Mesenchymal stem cell (in vitro differentiated cells and primary cell): ENCODE data around the gene ILF3.

Experiments used
- DNase-seq: peaks from one replicate; pipeline ENCODE4 v3.0.0-alpha.2; 2013
- H2AFZ ChIP-seq: one replicate; pipeline ENCODE4 v1.6.1; 2013; ENCODE audit warnings: low read depth, mild to moderate bottlenecking, control low read depth, inconsistent platforms, low read length, moderate library complexity
- H2AK5ac ChIP-seq: 2 replicates; pipeline ENCODE4 v1.6.1; 2013; ENCODE audit warnings: low read length, moderate library complexity, mild to moderate bottlenecking, inconsistent platforms; ENCODE audit not compliant: severe bottlenecking
- H2BK120ac ChIP-seq: one replicate; pipeline ENCODE4 v1.6.1; 2013; ENCODE audit warnings: low read depth, mild to moderate bottlenecking, inconsistent platforms, low read length, moderate library complexity
- H2BK12ac ChIP-seq, 2 experiments: one replicate each; pipeline ENCODE4 v1.6.1; 2013; ENCODE audit warnings: inconsistent platforms in 2 of 2, low read length in 2 of 2, mild to moderate bottlenecking in 2 of 2, moderate library complexity in 2 of 2, control low read depth in 1 of 2
- H2BK15ac ChIP-seq: one replicate; pipeline ENCODE4 v1.6.1; 2013; ENCODE audit warnings: mild to moderate bottlenecking, low read depth, inconsistent platforms; ENCODE audit not compliant: poor library complexity, severe bottlenecking
- H2BK5ac ChIP-seq: 2 replicates; pipeline ENCODE4 v1.6.1; 2013; ENCODE audit warnings: low read depth, mild to moderate bottlenecking, low read length, control low read depth, inconsistent platforms; ENCODE audit not compliant: poor library complexity, severe bottlenecking
- H3K14ac ChIP-seq, 2 experiments: one replicate each; pipeline ENCODE4 v1.6.1; 2013; ENCODE audit warnings: inconsistent platforms in 2 of 2, low read length in 2 of 2, control low read depth in 1 of 2, mild to moderate bottlenecking in 1 of 2, moderate library complexity in 1 of 2
- H3K18ac ChIP-seq, 2 experiments: one replicate each; pipeline ENCODE4 v1.6.1; 2013; ENCODE audit warnings: inconsistent platforms in 2 of 2, low read length in 2 of 2, control low read depth in 1 of 2, low read depth in 1 of 2, mild to moderate bottlenecking in 1 of 2
- H3K23ac ChIP-seq, 2 experiments: one replicate each; pipeline ENCODE4 v1.6.1; 2013; ENCODE audit warnings: inconsistent platforms in 2 of 2, low read length in 2 of 2, mild to moderate bottlenecking in 2 of 2, moderate library complexity in 2 of 2, control low read depth in 1 of 2
- H3K27ac ChIP-seq: 2 replicates; pipeline ENCODE4 v1.5.1; 2013; ENCODE audit warnings: mild to moderate bottlenecking, moderate library complexity, low read length, control low read depth, inconsistent platforms; ENCODE audit not compliant: poor library complexity, severe bottlenecking
- H3K27me3 ChIP-seq, 2 experiments: 2 replicates each; pipeline versions ENCODE4 v1.6.1 to v1.7.0; 2013; ENCODE audit warnings: low read length in 2 of 2, mild to moderate bottlenecking in 2 of 2, moderate library complexity in 2 of 2, control low read depth in 1 of 2, inconsistent platforms in 1 of 2; ENCODE audit not compliant: control insufficient read depth in 1 of 2, insufficient read depth in 1 of 2
- H3K36me3 ChIP-seq, 2 experiments: 2 replicates each; pipeline versions ENCODE4 v1.6.1 to v1.7.0; 2013; ENCODE audit warnings: low read length in 2 of 2, control low read depth in 1 of 2, inconsistent platforms in 1 of 2, low read depth in 1 of 2, mild to moderate bottlenecking in 1 of 2; ENCODE audit not compliant: insufficient read depth in 2 of 2, control insufficient read depth in 1 of 2
- H3K4ac ChIP-seq, 2 experiments: one replicate each; pipeline ENCODE4 v1.6.1; 2013; ENCODE audit warnings: inconsistent platforms in 2 of 2, low read length in 2 of 2, mild to moderate bottlenecking in 2 of 2, moderate library complexity in 2 of 2, control low read depth in 1 of 2, low read depth in 1 of 2
- H3K4me1 ChIP-seq: 2 replicates; pipeline ENCODE4 v1.6.1; 2013; ENCODE audit warnings: low read depth, low read length, control low read depth; ENCODE audit not compliant: control insufficient read depth, insufficient read depth
- H3K4me2 ChIP-seq: 2 replicates; pipeline ENCODE4 v1.6.1; 2013; ENCODE audit warnings: low read length, mild to moderate bottlenecking, inconsistent platforms; ENCODE audit not compliant: poor library complexity, severe bottlenecking
- H3K4me3 ChIP-seq, 2 experiments: 2 replicates each; pipeline versions ENCODE4 v1.5.1 to v1.7.0; 2013; ENCODE audit warnings: low read length in 2 of 2, mild to moderate bottlenecking in 2 of 2, control low read depth in 1 of 2, low read depth in 1 of 2; ENCODE audit not compliant: insufficient read depth in 1 of 2
- H3K79me1 ChIP-seq: replicated peaks from 2 replicates; pipeline ENCODE4 v1.6.1; 2013; ENCODE audit warnings: mild to moderate bottlenecking, control low read depth, low read length, inconsistent platforms; ENCODE audit not compliant: poor library complexity, severe bottlenecking
- H3K9ac ChIP-seq: 2 replicates; pipeline ENCODE4 v1.7.0; 2013; ENCODE audit warnings: mild to moderate bottlenecking, low read length, moderate library complexity
- H3K9me3 ChIP-seq: 2 replicates; pipeline ENCODE4 v1.7.0; 2013; ENCODE audit warnings: mild to moderate bottlenecking, low read length; ENCODE audit not compliant: control insufficient read depth
- H4K8ac ChIP-seq: one replicate; pipeline ENCODE4 v1.6.1; 2013; ENCODE audit warnings: inconsistent platforms, mild to moderate bottlenecking, low read length, moderate library complexity
- H4K91ac ChIP-seq: one replicate; pipeline ENCODE4 v1.6.1; 2013; ENCODE audit warnings: mild to moderate bottlenecking, low read length, inconsistent platforms
- WGBS: methylation state at CpG from one replicate; pipeline ENCODE4 v1.1.7; 2013; ENCODE audit warnings: mixed read lengths; 5-methylcytosine and 5-hydroxymethylcytosine counted together

Gene ILF3

GRCh38 chr19:10677751-10678150 lies 23.6 kb downstream of the ILF3 start:
- no peak overlapping the region for H2AK5ac ChIP-seq

GRCh38 chr19:10678813-10679212 lies 24.7 kb downstream of the ILF3 start:
- WGBS, result 96% methylated on average over 12 of the region's 12 CpGs
- H3K4ac ChIP-seq, result no peak overlapping the region

More at GRCh38 chr19:10677751-10678150, 23.6 kb downstream of the ILF3 start:
- Histone ChIP-seq H3K4ac (no peak overlapping the region), H2BK12ac (no peak overlapping the region), H3K36me3 (peaks cover 84 to 89% of the 10 kb centered on the region in 2 experiments), H2BK5ac (no peak overlapping the region), H3K4me3 (no peak overlapping the region), H3K79me1 (peaks cover 53% of the 10 kb centered on the region), H3K27me3 (no peaks in the 10 kb centered on the region), H3K23ac (no peak overlapping the region), H3K4me1 (no peaks in the 10 kb centered on the region), H3K9ac (no peak overlapping the region), H3K9me3 (no peaks in the 10 kb centered on the region), H2BK15ac (no peak overlapping the region), H2BK120ac (no peak overlapping the region), H4K8ac (no peak overlapping the region), H4K91ac (no peak overlapping the region), H3K27ac (no peak overlapping the region), H3K14ac (no peak overlapping the region), H3K4me2 (no peak overlapping the region), H2AFZ (no peak overlapping the region), H3K18ac (no peak overlapping the region)
- no peak for DNase-seq
- WGBS, result 94% methylated on average over 13 of the region's 13 CpGs

DNA sequence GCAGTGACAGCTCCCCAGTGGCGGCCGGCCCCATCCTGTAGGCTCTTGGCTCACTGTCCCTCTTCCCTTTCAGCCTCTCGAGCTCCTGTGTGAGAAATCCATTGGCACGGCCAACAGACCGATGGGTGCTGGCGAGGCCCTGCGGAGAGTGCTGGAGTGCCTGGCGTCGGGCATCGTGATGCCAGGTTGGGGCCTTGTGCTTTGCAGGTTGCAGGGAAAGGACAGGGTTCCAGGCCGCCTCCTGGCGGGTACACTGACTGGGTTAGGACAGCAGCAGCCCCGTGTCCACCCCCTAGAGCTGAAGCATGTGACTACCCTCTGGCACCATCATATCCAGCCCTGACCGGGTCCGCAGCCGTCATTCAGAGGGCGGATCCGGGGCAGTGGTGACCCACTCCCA lies 25.6 kb downstream of the ILF3 start:
- peaks cover 56% of the 10 kb centered on the region for H3K79me1 ChIP-seq
- WGBS, result 98% methylated on average over 18 of the region's 18 CpGs

More at GRCh38 chr19:10678813-10679212, 24.7 kb downstream of the ILF3 start:
- H3K79me1 ChIP-seq, result peaks cover 57% of the 10 kb centered on the region
- no peaks in the 10 kb centered on the region for H3K4me1 ChIP-seq
- H4K91ac ChIP-seq, result no peak overlapping the region
- H2AFZ ChIP-seq, result no peak overlapping the region
- peaks cover 87 to 89% of the 10 kb centered on the region in 2 experiments for H3K36me3 ChIP-seq
- H2AK5ac ChIP-seq, result no peak overlapping the region
- H2BK12ac ChIP-seq, result no peak overlapping the region
- no peak overlapping the region for H3K18ac ChIP-seq
- H3K4me3 ChIP-seq, result no peak overlapping the region
- H3K27ac ChIP-seq, result no peak overlapping the region
- H4K8ac ChIP-seq, result no peak overlapping the region
- no peak overlapping the region for H2BK5ac ChIP-seq
- no peak overlapping the region for H3K9ac ChIP-seq
- no peaks in the 10 kb centered on the region for H3K27me3 ChIP-seq
- DNase-seq, result no peak
- no peak overlapping the region for H2BK15ac ChIP-seq
- no peak overlapping the region for H3K23ac ChIP-seq
- H2BK120ac ChIP-seq, result no peak overlapping the region
- no peak overlapping the region for H3K14ac ChIP-seq
- no peak overlapping the region for H3K4me2 ChIP-seq
- H3K9me3 ChIP-seq, result no peaks in the 10 kb centered on the region

GRCh38 chr19:10680545-10681135 lies 26.5 kb downstream of the ILF3 start:
- no peak overlapping the region for H2AK5ac ChIP-seq
- no peak overlapping the region for H3K23ac ChIP-seq
- H3K18ac ChIP-seq, result no peak overlapping the region
- H2BK5ac ChIP-seq, result no peak overlapping the region
- H4K8ac ChIP-seq, result no peak overlapping the region
- H3K9ac ChIP-seq, result no peak overlapping the region
- no peak overlapping the region for H3K4me2 ChIP-seq
- no peak for DNase-seq
- WGBS, result 94% methylated on average over 15 of the region's 15 CpGs
- no peak overlapping the region for H3K27ac ChIP-seq
- no peaks in the 10 kb centered on the region for H3K9me3 ChIP-seq
- H3K27me3 ChIP-seq, result no peaks in the 10 kb centered on the region
- H2BK15ac ChIP-seq, result no peak overlapping the region
- no peak overlapping the region for H3K14ac ChIP-seq
- H3K4ac ChIP-seq, result no peak overlapping the region
- no peak overlapping the region for H3K4me3 ChIP-seq
- H2AFZ ChIP-seq, result no peak overlapping the region
- H2BK120ac ChIP-seq, result no peak overlapping the region
- H2BK12ac ChIP-seq, result no peak overlapping the region
- no peaks in the 10 kb centered on the region for H3K4me1 ChIP-seq
- H3K79me1 ChIP-seq, result peaks cover 57% of the 10 kb centered on the region
- peaks cover 86 to 92% of the 10 kb centered on the region in 2 experiments for H3K36me3 ChIP-seq
- H4K91ac ChIP-seq, result no peak overlapping the region

More for the DNA sequence above, 25.6 kb downstream of the ILF3 start:
- Histone ChIP-seq H3K36me3 (peaks cover 89 to 92% of the 10 kb centered on the region in 2 experiments), H3K4ac (no peak overlapping the region), H2BK15ac (no peak overlapping the region), H3K4me3 (no peak overlapping the region), H3K4me2 (no peak overlapping the region), H3K18ac (no peak overlapping the region), H4K8ac (no peak overlapping the region), H3K23ac (no peak overlapping the region), H2AFZ (no peak overlapping the region), H3K14ac (no peak overlapping the region), H2BK12ac (no peak overlapping the region), H3K9me3 (no peaks in the 10 kb centered on the region), H3K4me1 (no peaks in the 10 kb centered on the region), H2BK120ac (no peak overlapping the region), H3K27me3 (no peaks in the 10 kb centered on the region), H2BK5ac (no peak overlapping the region), H4K91ac (no peak overlapping the region), H2AK5ac (no peak overlapping the region), H3K9ac (no peak overlapping the region), H3K27ac (no peak overlapping the region)
- DNase-seq, result no peak
